Tongue (tissue), 2 donors: ENCODE data around the gene RNFT2. TPM values are rescaled to one million over a fixed set of nuclear protein-coding genes. Genes with fewer than 3 reads are reported as not detected.

ENCODE experiments used
- small RNA-seq: library from RNA; depleted of rRNA; stranded (forward); fragments of <200 nt; gene quantifications from one replicate; pipeline ENCODE3, GENCODE V24; 2014; ENCODE audit warnings: low replicate concordance
- total RNA-seq: library from RNA; depleted of rRNA; stranded (reverse); fragments of >200 nt; gene quantifications from one replicate; pipeline ENCODE4 v1.2.3, GENCODE V29; 2014

Gene RNFT2
- total RNA-seq, 1 donor from 2014 or later, result 1.0 TPM

Small RNA genes lying within 50 kb of the gene (small RNA-seq; reads per million reads assigned to genes)
- not detected for gene RNU6-558P

Other genes starting within 250 kb of the RNFT2 start
- not detected for gene MAP1LC3B2, start 178.9 kb upstream of the RNFT2 start, total RNA-seq
- gene SPRING1, start 246 bp upstream of the RNFT2 start, total RNA-seq, result 14.7 TPM
- 0.21 TPM for gene HRK, start 143.1 kb downstream of the RNFT2 start, total RNA-seq
- gene FBXW8, start 172.6 kb downstream of the RNFT2 start, total RNA-seq, result 14.5 TPM